GM23338 (cell line): ENCODE data around the gene ATF7. TPM values are rescaled to one million over a fixed set of nuclear protein-coding genes. Genes with fewer than 3 reads are reported as not detected.

ENCODE experiments used
- ATAC-seq: fragments of 200-7000 bp; cut with Tn5 transposase; 3 replicates; pipeline ENCODE4 v1.9.1; 2020
- DNase-seq: peaks from one replicate; pipeline ENCODE4 v3.0.0-alpha.2; 2015; ENCODE audit warnings: low spot score
- H2AFZ ChIP-seq: fragments of 200-600 bp; sonication (generic); 2 replicates; pipeline ENCODE4 v1.8.0; 2016; ENCODE audit warnings: antibody characterized with exemption, mild to moderate bottlenecking, moderate library complexity
- H3F3A ChIP-seq: fragments of 200-600 bp; sonication (generic); replicated peaks from 2 replicates; pipeline ENCODE4 v1.8.0; 2017; ENCODE audit warnings: antibody characterized with exemption, mixed run types, low read depth
- H3K27ac ChIP-seq: fragments of 200-600 bp; sonication (generic); 2 replicates; pipeline ENCODE4 v1.6.1; 2016; ENCODE audit warnings: low read depth
- H3K27me3 ChIP-seq: fragments of 200-600 bp; sonication (generic); 2 replicates; pipeline ENCODE4 v1.8.0; 2016; ENCODE audit warnings: mild to moderate bottlenecking, mixed run types, moderate library complexity; ENCODE audit not compliant: insufficient read depth
- H3K36me3 ChIP-seq: fragments of 200-600 bp; sonication (generic); 2 replicates; pipeline ENCODE4 v1.8.0; 2016; ENCODE audit warnings: mild to moderate bottlenecking; ENCODE audit not compliant: insufficient read depth
- H3K4me1 ChIP-seq: fragments of 200-600 bp; sonication (generic); 2 replicates; pipeline ENCODE4 v1.8.0; 2016; ENCODE audit warnings: mild to moderate bottlenecking, moderate library complexity; ENCODE audit not compliant: insufficient read depth
- H3K4me2 ChIP-seq: fragments of 200-600 bp; sonication (generic); 2 replicates; pipeline ENCODE4 v1.7.1; 2017; ENCODE audit warnings: mixed run types
- H3K4me3 ChIP-seq: fragments of 200-600 bp; sonication (generic); 2 replicates; pipeline ENCODE4 v1.6.1; 2016; ENCODE audit warnings: mixed run types
- H3K79me2 ChIP-seq: fragments of 200-600 bp; sonication (generic); replicated peaks from 2 replicates; pipeline ENCODE4 v1.8.0; 2017; ENCODE audit warnings: mild to moderate bottlenecking; ENCODE audit not compliant: insufficient read depth
- H3K9me2 ChIP-seq: fragments of 200-600 bp; sonication (generic); 2 replicates; pipeline ENCODE4 v1.8.0; 2017; ENCODE audit not compliant: insufficient read depth
- H4K20me1 ChIP-seq: fragments of 200-600 bp; sonication (generic); replicated peaks from 2 replicates; pipeline ENCODE4 v1.8.0; 2017; ENCODE audit warnings: mild to moderate bottlenecking; ENCODE audit not compliant: insufficient read depth
- H3K27ac Mint-ChIP-seq: 2 replicates; pipeline ENCODE4 v1.8.0; 2020; ENCODE audit warnings: inconsistent platforms, mild to moderate bottlenecking, moderate library complexity, mixed read lengths
- H3K27me3 Mint-ChIP-seq: 3 replicates; pipeline ENCODE4 v1.8.0; 2022; ENCODE audit warnings: low read depth, mild to moderate bottlenecking, moderate library complexity, mixed read lengths, inconsistent platforms; ENCODE audit not compliant: insufficient read depth, poor library complexity
- H3K36me3 Mint-ChIP-seq: 3 replicates; pipeline ENCODE4 v1.8.0; 2021; ENCODE audit warnings: low read depth, mild to moderate bottlenecking, inconsistent platforms, moderate library complexity, mixed read lengths
- H3K4me1 Mint-ChIP-seq: 3 replicates; pipeline ENCODE4 v1.8.0; 2020; ENCODE audit warnings: mild to moderate bottlenecking, inconsistent platforms, mixed read lengths
- H3K4me3 Mint-ChIP-seq: 3 replicates; pipeline ENCODE4 v1.8.0; 2021; ENCODE audit warnings: moderate library complexity, mild to moderate bottlenecking, inconsistent platforms, mixed read lengths
- H3K9me3 Mint-ChIP-seq: 3 replicates; pipeline ENCODE4 v1.8.0; 2020; ENCODE audit warnings: moderate library complexity, mild to moderate bottlenecking, inconsistent platforms, mixed read lengths
- CREB1 ChIP-seq: fragments of 250-450 bp; sonication (Bioruptor Pico); IDR thresholded peaks from 2 replicates; pipeline ENCODE4 v1.5.0; 2020; ENCODE audit warnings: low read depth, mild to moderate bottlenecking, moderate library complexity
- CTCF ChIP-seq, 2 experiments: fragments of 200-600 bp in 1 of 2; sonication (generic) in 1 of 2; conservative IDR thresholded peaks; 2 replicates each; pipeline versions ENCODE4 v1.5.1 to v1.6.1; 2016 to 2017; ENCODE audit warnings: antibody characterized with exemption in 2 of 2, low read depth in 2 of 2, mild to moderate bottlenecking in 2 of 2, moderate library complexity in 1 of 2
- ETS1 ChIP-seq: IDR thresholded peaks from 2 replicates; pipeline ENCODE4 v1.6.1; 2016; ENCODE audit warnings: antibody characterized with exemption
- EZH2 ChIP-seq: fragments of 200-600 bp; sonication (generic); IDR thresholded peaks from one replicate; pipeline ENCODE4 v1.8.0; 2017; ENCODE audit warnings: antibody characterized with exemption, mild to moderate bottlenecking, low read depth; ENCODE audit not compliant: unreplicated experiment
- EZH2phosphoT487 ChIP-seq: fragments of 200-600 bp; sonication (generic); IDR thresholded peaks from one replicate; pipeline ENCODE4 v1.8.1; 2018; ENCODE audit warnings: antibody characterized with exemption; ENCODE audit not compliant: unreplicated experiment
- JUNB ChIP-seq: IDR thresholded peaks from one replicate; pipeline ENCODE4 v1.6.1; 2016; ENCODE audit warnings: antibody characterized with exemption; ENCODE audit not compliant: unreplicated experiment
- NANOG ChIP-seq: IDR thresholded peaks from 2 replicates; pipeline ENCODE4 v1.6.1; 2016; ENCODE audit warnings: antibody characterized with exemption, borderline replicate concordance
- POLR2AphosphoS5 ChIP-seq: IDR thresholded peaks from 2 replicates; pipeline ENCODE4 v1.6.1; 2016; ENCODE audit warnings: antibody characterized with exemption, low read depth
- REST ChIP-seq: IDR thresholded peaks from one replicate; pipeline ENCODE4 v1.6.1; 2018; ENCODE audit warnings: antibody characterized with exemption; ENCODE audit not compliant: unreplicated experiment
- STAT1 ChIP-seq: IDR thresholded peaks from one replicate; pipeline ENCODE4 v1.6.1; 2016; ENCODE audit warnings: antibody characterized with exemption; ENCODE audit not compliant: unreplicated experiment
- ZNF114 ChIP-seq: fragments of 250-450 bp; sonication (Bioruptor Pico); IDR thresholded peaks from 2 replicates; pipeline ENCODE4 v1.5.0; 2020; ENCODE audit warnings: mild to moderate bottlenecking, moderate library complexity
- ZNF331 ChIP-seq: fragments of 250-450 bp; sonication (Bioruptor Pico); IDR thresholded peaks from 2 replicates; pipeline ENCODE4 v1.5.0; 2020; ENCODE audit warnings: low read depth, mild to moderate bottlenecking, moderate library complexity
- ZNF462 ChIP-seq: fragments of 250-450 bp; sonication (Bioruptor Pico); IDR thresholded peaks from 2 replicates; pipeline ENCODE4 v1.5.0; 2020; ENCODE audit warnings: mild to moderate bottlenecking, moderate library complexity
- polyA plus RNA-seq: library from polyadenylated mRNA; unstranded; fragments of >200 nt; fragmentation: Nextera tagmentation; extraction: Ambion mirVana; gene quantifications from 2 replicates; pipeline ENCODE4 v1.2.1, GENCODE V29; 2016
- total RNA-seq: library from RNA; depleted of rRNA; stranded (reverse); fragments of >200 nt; shearing (Covaris generic); gene quantifications from 2 replicates; pipeline ENCODE4 v1.2.3, GENCODE V29; 2014

ATF7 gene
- total and polyA plus RNA-seq, 2 experiments from 2014 or later, result 13.9 to 16.3 TPM

GRCh38 chr12:53593031-53593430, 33.2 kb downstream of the ATF7 start:
- DNase-seq (no peak), ATAC-seq (no peak)
- no peak overlapping the region for H3K27ac ChIP-seq
- Mint-ChIP-seq H3K4me1 (peaks cover 18% of the 10 kb centered on the region), H3K27me3 (no peaks in the 10 kb centered on the region), H3K36me3 (no peaks in the 10 kb centered on the region), H3K27ac (no peak overlapping the region), H3K4me3 (no peak overlapping the region), H3K9me3 (no peaks in the 10 kb centered on the region)
- no peaks in the 10 kb centered on the region for H3K36me3 ChIP-seq
- no peaks in the 10 kb centered on the region for H3F3A ChIP-seq
- peaks cover 6% of the 10 kb centered on the region; the same call in 1 of the 2 replicates for H3K79me2 ChIP-seq
- H3K4me2 ChIP-seq, result no peak overlapping the region
- no peak for TF ChIP-seq ETS1
- TF ChIP-seq ZNF462 (CRISPR knock-in tag), result no peak
- no peak for TF ChIP-seq EZH2phosphoT487
- no peak for TF ChIP-seq NANOG
- TF ChIP-seq STAT1, result no peak
- TF ChIP-seq JUNB, result no peak
- no peak for TF ChIP-seq REST
- no peak for TF ChIP-seq CREB1 (CRISPR knock-in tag)
- TF ChIP-seq ZNF114 (CRISPR knock-in tag), result no peak
- no peak for TF ChIP-seq CTCF (conservative IDR thresholded peaks at IDR 0.05; ENCODE audit: low read depth in 2 of 2)
- TF ChIP-seq EZH2, result no peak
- TF ChIP-seq POLR2AphosphoS5, result no peak
- no peak for TF ChIP-seq ZNF331 (CRISPR knock-in tag)
- peaks cover 7% of the 10 kb centered on the region; the same call in 1 of the 2 replicates for H3K4me1 ChIP-seq
- peaks cover 6% of the 10 kb centered on the region; the same call in 1 of the 2 replicates for H4K20me1 ChIP-seq
- H3K4me3 ChIP-seq, result no peak overlapping the region
- H2AFZ ChIP-seq, result no peak overlapping the region
- no peaks in the 10 kb centered on the region for H3K27me3 ChIP-seq
- no peaks in the 10 kb centered on the region for H3K9me2 ChIP-seq
